Fibroblast of skin of scalp (primary cell): Measurements from ENCODE around the gene AP2A2. TPM values are rescaled to one million over a fixed set of nuclear protein-coding genes. Genes with fewer than 3 reads are reported as not detected.

Experiments used
- DNase-seq: peaks from one replicate; pipeline ENCODE4 v3.0.0-alpha.2; 2013
- polyA plus RNA-seq, 2 experiments: library from polyadenylated mRNA; unstranded; fragments of 120-200 nt; gene quantifications; one replicate each; pipeline ENCODE4 v1.2.1, GENCODE V29; 2013; ENCODE audit not compliant: insufficient read length in 2 of 2

AP2A2 gene
- polyA plus RNA-seq (2013, experiment 1 of 2; ENCODE audit: insufficient read length): 68.5 TPM
- 68.0 TPM for polyA plus RNA-seq (2013, experiment 2 of 2; ENCODE audit: insufficient read length)

DNA sequence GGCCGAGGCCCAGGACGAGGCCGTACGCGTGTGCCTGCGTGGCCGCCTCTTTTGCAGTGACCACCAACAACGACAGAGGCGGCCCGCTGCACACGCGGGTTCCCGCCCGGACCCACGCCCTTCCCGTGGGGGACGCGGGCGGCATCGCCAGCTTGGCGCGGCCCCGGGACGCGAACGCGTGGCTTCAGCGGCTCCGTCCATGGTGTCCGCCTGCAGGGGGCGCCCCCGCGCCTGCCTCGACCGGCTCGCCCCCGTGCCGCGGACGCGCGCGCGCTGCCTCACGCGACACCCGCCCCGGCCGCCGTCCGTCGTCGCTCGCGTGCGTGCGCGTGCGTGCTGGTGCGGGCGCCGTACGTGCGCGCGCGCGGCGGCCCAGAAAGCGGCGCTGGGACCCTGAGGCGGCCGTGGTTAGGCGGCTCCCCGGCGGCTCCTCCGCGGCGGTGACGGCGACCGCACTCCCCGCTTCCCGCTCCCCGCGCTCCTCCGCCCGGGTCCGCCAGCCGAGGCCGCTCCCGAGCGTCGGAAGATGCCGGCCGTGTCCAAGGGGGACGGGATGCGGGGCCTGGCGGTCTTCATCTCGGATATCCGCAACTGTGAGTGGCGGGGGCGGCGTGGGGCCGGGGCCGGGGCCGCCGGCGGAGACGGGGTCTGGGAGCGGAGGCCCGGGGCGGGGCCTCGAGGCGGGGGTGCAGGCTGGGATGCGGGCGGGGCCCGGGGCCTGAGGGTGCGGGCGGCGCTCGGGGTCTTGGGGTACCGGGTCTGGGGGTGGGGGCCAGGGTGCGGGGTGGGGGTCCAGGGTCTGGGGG, at the start of gene AP2A2:
TSS of gene AP2A2 (plus strand) at position 375 of the 806 bp plus-strand sequence. CDS start at position 527, 152 bp downstream.
- peak; percentile 93 for DNase-seq

DNA sequence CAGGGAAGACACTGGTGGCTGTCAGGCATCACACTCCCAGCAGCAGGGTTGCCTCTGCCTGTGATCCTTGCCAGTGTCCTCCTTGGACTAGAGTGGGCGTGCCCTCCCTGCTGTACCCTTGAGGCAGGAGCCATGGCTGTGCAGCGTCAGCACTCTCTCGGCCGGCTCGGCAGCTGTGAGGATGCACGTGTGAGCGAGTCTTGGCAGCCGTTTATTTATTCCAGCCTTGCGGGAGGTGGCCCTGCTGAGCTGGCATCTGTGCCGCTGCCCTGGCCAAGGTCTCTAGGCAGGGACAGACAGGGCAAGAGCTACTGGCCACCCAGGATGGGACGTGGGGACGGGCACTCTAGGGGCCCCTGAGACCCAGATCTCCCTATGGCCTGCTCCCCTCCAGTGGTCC, 49.1 kb upstream of the AP2A2 start:
- DNase-seq: peak; percentile 34

DNA sequence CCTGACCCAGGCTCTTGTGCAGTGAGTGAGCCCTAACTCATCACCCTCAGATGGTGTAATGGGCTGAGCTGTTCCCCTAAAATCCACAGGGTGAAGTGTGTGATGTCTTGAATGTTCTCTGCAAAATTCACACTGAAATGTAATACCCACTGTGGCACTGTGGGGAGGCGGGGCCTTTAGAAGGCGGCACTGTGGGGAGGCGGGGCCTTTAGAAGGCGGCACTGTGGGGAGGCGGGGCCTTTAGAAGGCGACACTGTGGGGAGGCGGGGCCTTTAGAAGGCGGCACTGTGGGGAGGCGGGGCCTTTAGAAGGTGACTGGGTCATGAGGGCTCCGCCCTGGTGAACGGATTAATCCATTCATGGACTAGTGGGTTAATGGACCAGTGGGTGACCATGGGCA, 48.1 kb upstream of the AP2A2 start:
- DNase-seq: no peak

- no peak for DNase-seq
Observed at GRCh38 chr11:880447-880846, 45.2 kb upstream of the AP2A2 start.

DNA sequence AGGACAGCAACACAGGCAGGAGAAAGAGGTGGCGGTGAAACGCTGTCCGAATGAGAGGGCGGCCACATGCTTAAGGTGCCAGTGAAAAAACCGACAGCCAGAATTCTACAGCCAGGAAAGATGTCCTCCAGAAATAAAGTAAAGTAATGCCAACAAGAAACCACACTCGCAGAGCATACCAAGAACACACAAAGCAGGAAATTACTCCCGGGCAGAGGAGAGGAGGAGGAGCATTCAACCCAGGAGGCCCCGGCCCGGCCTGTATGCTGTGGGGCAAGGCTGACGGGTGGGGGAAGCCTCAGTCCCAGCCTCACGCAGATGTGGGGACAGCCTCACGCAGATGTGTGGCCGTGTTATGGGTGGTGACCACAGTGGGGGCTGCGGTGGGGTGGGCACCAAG, 43.1 kb upstream of the AP2A2 start:
- peak; percentile 71 for DNase-seq

- DNase-seq: no peak
Observed at GRCh38 chr11:883527-883926, 42.1 kb upstream of the AP2A2 start.

- DNase-seq: no peak
Observed at GRCh38 chr11:884578-885070, 41.0 kb upstream of the AP2A2 start.

DNA sequence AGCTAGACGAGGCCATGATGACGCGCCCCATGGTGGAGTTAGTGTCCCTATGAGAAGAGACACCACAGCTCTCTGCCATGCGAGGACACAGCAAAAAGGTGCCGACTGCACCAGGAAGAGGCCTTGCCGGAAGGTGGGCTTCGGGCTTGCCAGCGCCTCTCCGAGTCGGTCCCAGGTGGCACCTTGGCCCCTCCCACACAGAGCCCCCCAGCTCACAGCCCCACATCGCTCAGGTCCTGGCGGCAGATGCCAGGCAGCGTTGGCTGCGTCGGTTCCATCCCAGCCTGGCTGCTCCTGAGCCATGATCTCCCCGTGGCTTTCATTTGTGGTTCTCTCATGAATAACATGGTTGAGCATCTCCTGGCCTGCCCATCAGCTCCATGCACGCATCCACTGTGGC, 39.1 kb upstream of the AP2A2 start:
- no peak for DNase-seq

DNA sequence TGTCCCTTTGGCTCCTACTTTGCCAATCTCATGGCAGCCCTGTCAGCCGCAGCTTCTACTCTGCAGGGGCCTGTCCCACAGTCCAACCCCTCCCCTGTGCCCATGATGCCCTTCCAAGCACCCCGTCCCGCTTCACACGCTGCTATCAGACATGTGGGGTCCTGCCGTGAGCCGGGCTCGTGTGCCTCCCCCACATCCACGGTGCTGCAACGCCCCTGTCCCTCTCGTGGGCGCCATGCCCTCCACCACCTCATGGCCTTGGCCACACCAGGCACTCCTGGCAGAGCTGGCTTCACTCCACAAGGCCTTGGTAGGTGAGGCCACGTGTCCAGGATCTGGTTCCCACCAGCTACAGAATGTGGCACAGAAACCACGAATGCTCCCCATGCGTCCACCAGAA, 38.1 kb upstream of the AP2A2 start:
- no peak for DNase-seq

DNA sequence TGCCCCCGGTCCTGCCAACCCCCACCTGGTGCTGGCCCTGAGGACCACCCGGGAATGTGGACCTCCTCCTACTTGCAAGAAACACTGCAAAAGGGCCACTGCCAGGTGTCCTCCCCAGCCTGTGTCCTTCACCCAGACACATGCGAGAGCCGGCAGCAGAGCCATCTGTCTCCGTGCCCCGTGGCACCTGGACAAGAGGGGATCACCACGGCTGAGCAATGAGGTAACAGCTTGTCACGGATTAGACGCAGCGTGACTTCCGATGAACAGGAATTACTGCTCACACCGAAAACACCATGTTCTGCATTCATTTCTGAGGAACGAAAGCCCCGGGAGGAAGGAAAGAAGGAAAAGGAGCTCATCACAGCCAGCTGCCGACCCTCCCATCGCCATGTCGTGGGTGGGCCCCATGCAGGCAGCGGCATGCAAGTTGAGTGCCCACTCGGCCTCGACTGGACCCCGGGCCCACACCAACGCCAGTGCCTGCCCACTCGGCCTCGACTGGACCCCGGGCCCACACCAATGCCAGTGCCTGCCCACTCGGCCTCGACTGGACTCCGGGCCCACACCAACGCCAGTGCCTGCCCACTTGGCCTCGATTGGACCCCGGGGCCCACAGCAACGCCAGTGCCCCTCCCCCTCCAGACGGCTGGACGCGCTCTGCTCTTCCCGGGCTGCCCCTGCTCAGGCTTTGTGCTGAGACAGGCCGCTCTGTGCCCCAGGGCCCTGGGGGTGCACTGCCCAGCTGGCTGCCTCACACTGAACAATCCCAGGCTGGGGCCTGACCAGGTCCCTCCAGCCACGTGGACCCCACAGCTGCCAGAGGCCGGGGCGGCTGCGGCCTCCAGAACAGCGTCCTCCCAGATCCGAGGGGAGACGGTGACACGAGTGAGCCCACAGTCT, 37.1 kb upstream of the AP2A2 start:
- DNase-seq: no peak

DNA sequence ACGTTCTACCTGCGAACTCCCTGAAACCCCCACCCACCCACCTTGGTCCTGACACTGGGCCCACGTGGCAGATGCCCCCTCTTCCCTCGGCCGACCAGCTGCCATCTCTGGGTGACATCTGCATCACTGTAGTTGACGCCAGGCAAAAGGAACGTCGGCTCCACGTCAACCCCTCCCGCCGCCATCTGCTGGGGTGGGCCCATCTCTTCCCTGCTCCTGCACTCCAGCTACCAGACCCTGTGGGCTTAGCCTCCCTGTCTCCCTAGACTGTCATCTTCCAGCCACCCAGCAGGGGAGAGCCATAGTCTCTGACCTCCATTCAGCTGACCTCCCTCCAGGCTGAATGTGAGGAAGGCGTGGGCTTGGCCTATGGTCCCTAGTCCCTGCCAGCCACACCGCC, 36.4 kb upstream of the AP2A2 start:
- no peak for DNase-seq

- DNase-seq: no peak
Observed at GRCh38 chr11:889687-890475, 35.8 kb upstream of the AP2A2 start.

DNA sequence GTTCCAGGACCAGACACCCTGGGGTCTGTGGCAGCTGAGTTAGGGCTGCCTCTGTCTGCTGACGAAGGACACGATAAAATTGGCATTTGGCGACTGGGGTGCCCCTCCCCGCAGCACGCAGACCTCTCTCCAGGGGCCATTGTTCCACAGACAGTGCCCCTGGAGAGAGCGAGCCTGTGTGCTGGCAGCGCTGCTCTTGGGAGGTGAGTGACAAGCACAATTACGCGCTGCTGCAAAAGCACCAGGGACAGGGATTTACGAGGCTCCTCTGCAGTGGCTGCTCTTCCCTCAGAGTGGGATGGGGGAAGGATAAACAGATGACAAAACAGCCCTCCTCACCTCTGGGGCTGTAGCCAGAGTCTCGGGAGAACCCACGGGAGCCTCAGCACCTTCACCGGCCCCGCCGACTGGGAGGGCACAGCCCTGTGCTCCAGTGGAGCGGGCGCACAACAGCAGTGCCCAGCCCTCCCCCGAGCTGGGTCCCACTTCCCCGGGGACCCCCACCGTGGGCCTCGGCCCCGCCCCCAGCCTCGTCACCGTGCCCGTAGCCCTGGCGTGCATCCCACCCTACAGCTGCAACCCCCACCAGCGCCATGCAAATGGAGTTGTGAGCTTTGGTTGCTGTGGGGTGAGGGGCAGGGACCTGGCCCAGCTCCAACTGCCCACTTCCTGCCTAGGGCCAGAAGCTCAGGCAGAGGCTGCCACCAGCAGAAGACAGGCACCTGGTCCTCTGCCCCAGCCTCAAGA, 34.7 kb upstream of the AP2A2 start:
- DNase-seq: no peak

DNA sequence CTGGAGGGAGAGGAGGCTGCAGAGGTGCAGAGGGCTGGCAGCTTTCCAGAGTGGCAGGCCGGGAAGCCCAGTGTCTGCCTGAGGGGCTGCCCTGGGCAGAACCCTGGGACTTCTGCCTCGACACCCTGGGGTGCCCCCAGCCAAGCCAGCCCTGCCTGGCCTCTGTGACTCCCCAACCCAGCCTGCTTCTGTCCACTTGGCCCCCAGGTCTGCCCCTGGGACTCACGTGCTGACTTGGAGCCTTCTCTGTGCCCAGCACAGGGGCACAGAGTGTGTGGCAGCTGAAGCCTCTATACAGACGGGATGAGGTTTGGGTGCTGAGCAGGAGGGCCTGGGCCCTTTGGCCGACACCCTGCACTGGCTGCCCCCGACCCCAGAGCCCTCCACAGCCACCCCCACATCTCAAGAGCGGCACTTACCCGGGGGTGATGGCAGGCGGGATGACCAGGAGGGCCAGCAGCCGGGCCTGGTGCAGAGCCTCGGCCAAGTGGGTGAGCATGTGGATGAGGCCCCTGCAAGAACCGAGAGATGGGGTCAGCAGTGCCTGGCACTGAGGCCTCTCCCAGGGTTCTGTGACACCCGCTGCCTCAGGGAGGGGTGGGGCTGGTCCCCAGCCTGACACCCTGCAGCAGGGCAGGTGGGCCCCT, 32.5 kb upstream of the AP2A2 start:
- no peak for DNase-seq

DNA sequence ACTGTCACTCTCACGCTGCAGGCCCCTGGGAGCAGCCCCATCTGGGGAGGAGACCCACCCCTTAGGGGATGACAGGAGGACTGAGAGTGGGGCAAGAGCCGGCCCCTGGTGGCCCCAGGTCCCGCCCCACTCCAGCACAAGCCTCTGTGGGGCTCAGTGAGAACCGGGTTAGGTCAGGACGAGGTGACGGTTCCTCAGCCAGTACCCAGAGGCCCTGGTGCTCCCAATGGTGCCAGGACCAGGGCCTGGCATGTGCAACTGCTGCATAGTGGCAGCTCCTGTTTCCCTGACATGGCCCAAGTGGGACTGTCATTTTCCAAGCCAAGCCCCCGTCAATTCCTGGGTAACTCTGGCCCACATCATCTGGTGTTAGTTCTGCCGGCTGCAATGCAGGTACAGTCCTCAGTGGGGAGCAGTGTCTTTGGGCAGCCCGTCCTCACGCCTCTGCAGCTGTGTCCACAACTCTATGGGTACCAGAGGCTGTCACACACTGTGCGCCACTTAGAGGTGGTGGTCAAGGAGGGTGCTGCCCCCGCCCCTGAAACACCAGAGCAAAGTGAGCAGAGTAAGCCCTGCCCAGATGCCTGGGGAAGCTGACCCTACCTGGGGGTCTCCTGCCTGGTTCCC, 31.0 kb upstream of the AP2A2 start:
- no peak for DNase-seq

- no peak for DNase-seq
Observed at GRCh38 chr11:895331-896110, 30.1 kb upstream of the AP2A2 start.

GRCh38 chr11:897253-898142, 28.2 kb upstream of the AP2A2 start:
- DNase-seq: no peak

DNA sequence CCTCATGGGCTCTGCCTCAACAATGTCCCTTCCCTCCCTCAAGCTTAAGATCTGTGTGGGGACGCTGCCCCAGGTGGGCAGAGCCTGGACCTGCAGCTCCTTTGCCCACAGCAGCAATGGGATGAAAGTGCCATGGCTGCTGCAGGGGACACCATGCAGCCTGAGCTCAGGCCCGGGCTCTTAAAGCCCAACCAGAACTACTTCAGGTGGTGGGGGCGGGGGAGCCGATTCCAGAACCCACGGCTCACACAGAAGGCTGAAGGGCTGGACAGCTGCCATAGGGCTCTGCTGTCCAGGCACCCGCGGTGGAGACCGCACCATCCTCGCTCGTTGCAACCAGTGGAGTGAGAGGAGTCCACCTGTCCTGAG, 27.5 kb upstream of the AP2A2 start:
- peak; percentile 17 for DNase-seq
